ENCODE data around the gene ABR.

DNA sequence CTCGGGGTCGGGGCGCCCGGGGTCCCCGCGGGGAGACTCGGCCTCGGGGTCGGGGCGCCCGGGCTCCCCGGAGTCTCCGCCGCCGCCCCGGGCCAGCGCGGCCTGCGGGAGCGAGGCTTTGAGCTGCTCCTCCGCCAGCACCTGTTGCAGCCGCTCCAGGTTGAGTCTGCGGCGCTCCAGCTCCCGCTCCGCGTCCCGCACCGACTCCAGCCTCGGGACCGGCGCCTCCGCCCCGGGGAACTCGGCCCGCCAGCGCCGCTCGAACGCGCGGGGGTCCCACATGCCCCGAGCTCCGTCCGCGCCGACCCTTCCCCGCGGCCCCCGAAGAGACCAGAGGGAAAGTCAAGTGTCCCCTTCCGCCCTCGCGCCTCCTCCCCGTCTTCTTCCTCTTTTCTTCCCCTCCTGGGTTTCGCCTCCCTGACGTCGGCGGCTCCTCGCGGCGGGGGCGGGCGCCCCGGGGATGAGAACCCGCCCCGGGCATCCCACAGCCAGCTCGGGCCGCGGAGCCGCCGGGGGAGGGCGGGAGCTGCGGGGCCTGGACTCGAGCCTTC is 49.6 kb upstream of the ABR start:
- TF ChIP-seq, protein P1, sequence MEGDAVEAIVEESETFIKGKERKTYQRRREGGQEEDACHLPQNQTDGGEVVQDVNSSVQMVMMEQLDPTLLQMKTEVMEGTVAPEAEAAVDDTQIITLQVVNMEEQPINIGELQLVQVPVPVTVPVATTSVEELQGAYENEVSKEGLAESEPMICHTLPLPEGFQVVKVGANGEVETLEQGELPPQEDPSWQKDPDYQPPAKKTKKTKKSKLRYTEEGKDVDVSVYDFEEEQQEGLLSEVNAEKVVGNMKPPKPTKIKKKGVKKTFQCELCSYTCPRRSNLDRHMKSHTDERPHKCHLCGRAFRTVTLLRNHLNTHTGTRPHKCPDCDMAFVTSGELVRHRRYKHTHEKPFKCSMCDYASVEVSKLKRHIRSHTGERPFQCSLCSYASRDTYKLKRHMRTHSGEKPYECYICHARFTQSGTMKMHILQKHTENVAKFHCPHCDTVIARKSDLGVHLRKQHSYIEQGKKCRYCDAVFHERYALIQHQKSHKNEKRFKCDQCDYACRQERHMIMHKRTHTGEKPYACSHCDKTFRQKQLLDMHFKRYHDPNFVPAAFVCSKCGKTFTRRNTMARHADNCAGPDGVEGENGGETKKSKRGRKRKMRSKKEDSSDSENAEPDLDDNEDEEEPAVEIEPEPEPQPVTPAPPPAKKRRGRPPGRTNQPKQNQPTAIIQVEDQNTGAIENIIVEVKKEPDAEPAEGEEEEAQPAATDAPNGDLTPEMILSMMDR (IDR thresholded peaks at IDR 0.05): no peak
- no peak for TF ChIP-seq ZFX (IDR thresholded peaks at IDR 0.05; ENCODE audit: borderline replicate concordance)

Measured in 22Rv1 (cell line).